ENCODE data around the gene PTPRM. TPM values are rescaled to one million over a fixed set of nuclear protein-coding genes. Genes with fewer than 3 reads are reported as not detected.

The PTPRM gene
- total and polyA plus RNA-seq, 2 experiments from 2014 or later: 1.6 to 5.3 TPM

GRCh38 chr18:7743256-7743655 lies 176.1 kb downstream of the PTPRM start:
- no peak for ATAC-seq
- H3K36me3 Mint-ChIP-seq (ENCODE audit: low read depth): peaks cover 21% of the 10 kb centered on the region; the same call in 2 of the 3 replicates
- peaks cover 6% of the 10 kb centered on the region for H3K27me3 Mint-ChIP-seq (ENCODE audit: insufficient read depth, low read depth, poor library complexity)

More at GRCh38 chr18:7743256-7743655, 176.1 kb downstream of the PTPRM start:
- H3K4me1 Mint-ChIP-seq: peaks cover 34% of the 10 kb centered on the region
- TF ChIP-seq STAT1 (IDR thresholded peaks at IDR 0.05; ENCODE audit: unreplicated experiment) (no peak), CTCF (conservative IDR thresholded peaks at IDR 0.05; ENCODE audit: low read depth in 2 of 2) (no peak), EZH2 (IDR thresholded peaks at IDR 0.05; ENCODE audit: low read depth, unreplicated experiment) (no peak), JUNB (IDR thresholded peaks at IDR 0.05; ENCODE audit: unreplicated experiment) (no peak), CREB1 (CRISPR knock-in tag; IDR thresholded peaks at IDR 0.05; ENCODE audit: low read depth) (no peak), EZH2phosphoT487 (IDR thresholded peaks at IDR 0.05; ENCODE audit: unreplicated experiment) (no peak), ZNF331 (CRISPR knock-in tag; IDR thresholded peaks at IDR 0.05; ENCODE audit: low read depth) (no peak), REST (IDR thresholded peaks at IDR 0.05; ENCODE audit: unreplicated experiment) (no peak), ZNF114 (CRISPR knock-in tag; IDR thresholded peaks at IDR 0.05) (no peak), NANOG (IDR thresholded peaks at IDR 0.05; ENCODE audit: borderline replicate concordance) (no peak), POLR2AphosphoS5 (IDR thresholded peaks at IDR 0.05; ENCODE audit: low read depth) (no peak)
- TF ChIP-seq, protein P1, sequence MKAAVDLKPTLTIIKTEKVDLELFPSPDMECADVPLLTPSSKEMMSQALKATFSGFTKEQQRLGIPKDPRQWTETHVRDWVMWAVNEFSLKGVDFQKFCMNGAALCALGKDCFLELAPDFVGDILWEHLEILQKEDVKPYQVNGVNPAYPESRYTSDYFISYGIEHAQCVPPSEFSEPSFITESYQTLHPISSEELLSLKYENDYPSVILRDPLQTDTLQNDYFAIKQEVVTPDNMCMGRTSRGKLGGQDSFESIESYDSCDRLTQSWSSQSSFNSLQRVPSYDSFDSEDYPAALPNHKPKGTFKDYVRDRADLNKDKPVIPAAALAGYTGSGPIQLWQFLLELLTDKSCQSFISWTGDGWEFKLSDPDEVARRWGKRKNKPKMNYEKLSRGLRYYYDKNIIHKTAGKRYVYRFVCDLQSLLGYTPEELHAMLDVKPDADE (IDR thresholded peaks at IDR 0.05): no peak
- TF ChIP-seq, protein P2, sequence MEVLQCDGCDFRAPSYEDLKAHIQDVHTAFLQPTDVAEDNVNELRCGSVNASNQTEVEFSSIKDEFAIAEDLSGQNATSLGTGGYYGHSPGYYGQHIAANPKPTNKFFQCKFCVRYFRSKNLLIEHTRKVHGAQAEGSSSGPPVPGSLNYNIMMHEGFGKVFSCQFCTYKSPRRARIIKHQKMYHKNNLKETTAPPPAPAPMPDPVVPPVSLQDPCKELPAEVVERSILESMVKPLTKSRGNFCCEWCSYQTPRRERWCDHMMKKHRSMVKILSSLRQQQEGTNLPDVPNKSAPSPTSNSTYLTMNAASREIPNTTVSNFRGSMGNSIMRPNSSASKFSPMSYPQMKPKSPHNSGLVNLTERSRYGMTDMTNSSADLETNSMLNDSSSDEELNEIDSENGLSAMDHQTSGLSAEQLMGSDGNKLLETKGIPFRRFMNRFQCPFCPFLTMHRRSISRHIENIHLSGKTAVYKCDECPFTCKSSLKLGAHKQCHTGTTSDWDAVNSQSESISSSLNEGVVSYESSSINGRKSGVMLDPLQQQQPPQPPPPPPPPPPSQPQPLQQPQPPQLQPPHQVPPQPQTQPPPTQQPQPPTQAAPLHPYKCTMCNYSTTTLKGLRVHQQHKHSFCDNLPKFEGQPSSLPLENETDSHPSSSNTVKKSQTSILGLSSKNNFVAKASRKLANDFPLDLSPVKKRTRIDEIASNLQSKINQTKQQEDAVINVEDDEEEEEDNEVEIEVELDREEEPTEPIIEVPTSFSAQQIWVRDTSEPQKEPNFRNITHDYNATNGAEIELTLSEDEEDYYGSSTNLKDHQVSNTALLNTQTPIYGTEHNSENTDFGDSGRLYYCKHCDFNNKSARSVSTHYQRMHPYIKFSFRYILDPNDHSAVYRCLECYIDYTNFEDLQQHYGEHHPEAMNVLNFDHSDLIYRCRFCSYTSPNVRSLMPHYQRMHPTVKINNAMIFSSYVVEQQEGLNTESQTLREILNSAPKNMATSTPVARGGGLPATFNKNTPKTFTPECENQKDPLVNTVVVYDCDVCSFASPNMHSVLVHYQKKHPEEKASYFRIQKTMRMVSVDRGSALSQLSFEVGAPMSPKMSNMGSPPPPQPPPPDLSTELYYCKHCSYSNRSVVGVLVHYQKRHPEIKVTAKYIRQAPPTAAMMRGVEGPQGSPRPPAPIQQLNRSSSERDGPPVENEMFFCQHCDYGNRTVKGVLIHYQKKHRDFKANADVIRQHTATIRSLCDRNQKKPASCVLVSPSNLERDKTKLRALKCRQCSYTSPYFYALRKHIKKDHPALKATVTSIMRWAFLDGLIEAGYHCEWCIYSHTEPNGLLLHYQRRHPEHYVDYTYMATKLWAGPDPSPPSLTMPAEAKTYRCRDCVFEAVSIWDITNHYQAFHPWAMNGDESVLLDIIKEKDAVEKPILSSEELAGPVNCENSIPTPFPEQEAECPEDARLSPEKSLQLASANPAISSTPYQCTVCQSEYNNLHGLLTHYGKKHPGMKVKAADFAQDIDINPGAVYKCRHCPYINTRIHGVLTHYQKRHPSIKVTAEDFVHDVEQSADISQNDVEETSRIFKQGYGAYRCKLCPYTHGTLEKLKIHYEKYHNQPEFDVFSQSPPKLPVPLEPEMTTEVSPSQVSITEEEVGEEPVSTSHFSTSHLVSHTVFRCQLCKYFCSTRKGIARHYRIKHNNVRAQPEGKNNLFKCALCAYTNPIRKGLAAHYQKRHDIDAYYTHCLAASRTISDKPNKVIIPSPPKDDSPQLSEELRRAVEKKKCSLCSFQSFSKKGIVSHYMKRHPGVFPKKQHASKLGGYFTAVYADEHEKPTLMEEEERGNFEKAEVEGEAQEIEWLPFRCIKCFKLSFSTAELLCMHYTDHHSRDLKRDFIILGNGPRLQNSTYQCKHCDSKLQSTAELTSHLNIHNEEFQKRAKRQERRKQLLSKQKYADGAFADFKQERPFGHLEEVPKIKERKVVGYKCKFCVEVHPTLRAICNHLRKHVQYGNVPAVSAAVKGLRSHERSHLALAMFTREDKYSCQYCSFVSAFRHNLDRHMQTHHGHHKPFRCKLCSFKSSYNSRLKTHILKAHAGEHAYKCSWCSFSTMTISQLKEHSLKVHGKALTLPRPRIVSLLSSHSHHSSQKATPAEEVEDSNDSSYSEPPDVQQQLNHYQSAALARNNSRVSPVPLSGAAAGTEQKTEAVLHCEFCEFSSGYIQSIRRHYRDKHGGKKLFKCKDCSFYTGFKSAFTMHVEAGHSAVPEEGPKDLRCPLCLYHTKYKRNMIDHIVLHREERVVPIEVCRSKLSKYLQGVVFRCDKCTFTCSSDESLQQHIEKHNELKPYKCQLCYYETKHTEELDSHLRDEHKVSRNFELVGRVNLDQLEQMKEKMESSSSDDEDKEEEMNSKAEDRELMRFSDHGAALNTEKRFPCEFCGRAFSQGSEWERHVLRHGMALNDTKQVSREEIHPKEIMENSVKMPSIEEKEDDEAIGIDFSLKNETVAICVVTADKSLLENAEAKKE (CRISPR knock-in tag; IDR thresholded peaks at IDR 0.05): no peak
- H3K4me3 Mint-ChIP-seq: no peak overlapping the region
- no peak overlapping the region for H2AFZ ChIP-seq
- no peak overlapping the region for H3K27ac ChIP-seq (ENCODE audit: low read depth)
- no peaks in the 10 kb centered on the region for H3F3A ChIP-seq (replicated peaks; ENCODE audit: low read depth)
- H3K27me3 ChIP-seq (ENCODE audit: insufficient read depth): no peaks in the 10 kb centered on the region
- H3K4me3 ChIP-seq: no peak overlapping the region
- H4K20me1 ChIP-seq (replicated peaks; ENCODE audit: insufficient read depth): no peaks in the 10 kb centered on the region
- peaks cover 42% of the 10 kb centered on the region for H3K4me1 ChIP-seq (ENCODE audit: insufficient read depth)
- DNase-seq (ENCODE audit: low spot score): no peak
- no peaks in the 10 kb centered on the region; the same call in 1 of the 2 replicates for H3K36me3 ChIP-seq (ENCODE audit: insufficient read depth)
- no peaks in the 10 kb centered on the region for H3K9me2 ChIP-seq (ENCODE audit: insufficient read depth)
- H3K79me2 ChIP-seq (replicated peaks; ENCODE audit: insufficient read depth): no peaks in the 10 kb centered on the region
- no peak overlapping the region for H3K27ac Mint-ChIP-seq
- peaks cover 20% of the 10 kb centered on the region for H3K9me3 Mint-ChIP-seq
- H3K4me2 ChIP-seq: no peak overlapping the region
